ENCODE measurements around the gene FIGNL2. TPM values are rescaled to one million over a fixed set of nuclear protein-coding genes. Genes with fewer than 3 reads are reported as not detected.

Gene FIGNL2
- total and polyA plus RNA-seq, 2 of the 13 experiments (the other 11 are each of a cell fraction or from before 2014, with no cell fraction given), result 0.82 to 1.00 TPM

DNA sequence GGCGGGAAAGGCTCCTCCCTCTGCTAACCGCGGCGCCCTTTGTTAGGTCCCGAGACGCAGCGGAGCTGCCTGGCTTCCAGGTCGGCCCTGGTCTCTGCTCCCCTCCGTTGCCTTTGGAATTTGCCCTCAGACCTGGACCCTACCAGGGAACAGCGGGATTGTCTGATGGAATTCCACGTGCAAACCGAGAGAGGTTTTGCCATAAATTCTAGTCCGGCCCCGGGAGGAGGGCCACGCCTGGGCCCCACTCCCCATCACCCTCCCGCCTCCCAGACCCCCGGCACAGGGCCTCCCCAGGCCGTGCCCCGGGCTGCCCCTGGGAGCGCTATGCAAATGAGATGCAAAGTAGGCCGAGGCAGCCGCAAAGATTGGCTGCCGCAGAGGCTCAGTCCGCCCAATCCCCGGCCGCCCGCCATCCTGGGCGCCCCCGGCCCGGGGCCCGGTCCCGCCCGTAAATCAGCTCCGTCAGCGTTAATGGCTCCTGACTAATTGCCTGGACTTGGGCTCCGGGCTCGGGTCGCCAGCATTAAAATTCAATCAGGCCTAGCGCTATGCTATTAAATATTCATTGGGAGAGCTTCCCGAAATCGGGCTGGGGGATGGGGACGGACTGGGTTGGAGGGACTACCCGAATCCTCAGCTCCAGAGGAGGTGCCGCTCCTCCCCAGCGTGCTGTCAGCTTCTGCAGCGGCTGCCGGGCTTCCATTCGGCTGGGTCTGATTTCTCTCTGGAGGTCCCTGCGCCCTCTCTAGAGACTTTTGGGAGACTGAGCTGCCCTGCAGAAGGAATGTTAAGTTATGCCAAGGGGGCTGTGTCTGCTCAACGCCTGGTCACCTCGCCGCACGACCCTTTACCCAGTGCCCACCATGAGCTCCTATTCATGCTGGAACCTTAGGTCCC, 15.7 kb upstream of the FIGNL2 start (continued):
- TF ChIP-seq, protein P1, sequence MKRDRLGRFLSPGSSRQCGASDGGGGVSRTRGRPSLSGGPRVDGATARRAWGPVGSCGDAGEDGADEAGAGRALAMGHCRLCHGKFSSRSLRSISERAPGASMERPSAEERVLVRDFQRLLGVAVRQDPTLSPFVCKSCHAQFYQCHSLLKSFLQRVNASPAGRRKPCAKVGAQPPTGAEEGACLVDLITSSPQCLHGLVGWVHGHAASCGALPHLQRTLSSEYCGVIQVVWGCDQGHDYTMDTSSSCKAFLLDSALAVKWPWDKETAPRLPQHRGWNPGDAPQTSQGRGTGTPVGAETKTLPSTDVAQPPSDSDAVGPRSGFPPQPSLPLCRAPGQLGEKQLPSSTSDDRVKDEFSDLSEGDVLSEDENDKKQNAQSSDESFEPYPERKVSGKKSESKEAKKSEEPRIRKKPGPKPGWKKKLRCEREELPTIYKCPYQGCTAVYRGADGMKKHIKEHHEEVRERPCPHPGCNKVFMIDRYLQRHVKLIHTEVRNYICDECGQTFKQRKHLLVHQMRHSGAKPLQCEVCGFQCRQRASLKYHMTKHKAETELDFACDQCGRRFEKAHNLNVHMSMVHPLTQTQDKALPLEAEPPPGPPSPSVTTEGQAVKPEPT (CRISPR knock-in tag; IDR thresholded peaks at IDR 0.05; ENCODE audit: low read depth), result no peak
- TF ChIP-seq NR2C2 (CRISPR knock-in tag; IDR thresholded peaks at IDR 0.05; ENCODE audit: borderline replicate concordance) (0 out of 2 replicates have a peak, but pooled peaks have one; percentile 38), ZNF563 (CRISPR knock-in tag; IDR thresholded peaks at IDR 0.05) (no peak), IRF2 (CRISPR knock-in tag; IDR thresholded peaks at IDR 0.05) (no peak), ZNF776 (CRISPR knock-in tag; IDR thresholded peaks at IDR 0.05) (no peak), SAP130 (CRISPR knock-in tag; IDR thresholded peaks at IDR 0.05; ENCODE audit: low read depth) (0 out of 2 replicates have a peak, but pooled peaks have one; percentile 11), ZNF598 (CRISPR knock-in tag; IDR thresholded peaks at IDR 0.05; ENCODE audit: borderline replicate concordance) (no peak), EED (CRISPR knock-in tag; IDR thresholded peaks at IDR 0.05) (no peak), ZNF263 (CRISPR knock-in tag; IDR thresholded peaks at IDR 0.05) (no peak), ZMYM2 (CRISPR knock-in tag; IDR thresholded peaks at IDR 0.05) (peak; percentile 61; the same call in 1 of the 2 replicates), ZNF30 (CRISPR knock-in tag; IDR thresholded peaks at IDR 0.05) (no peak), ARNTL (CRISPR knock-in tag; IDR thresholded peaks at IDR 0.05) (peak; percentile 84), NCOA2 (CRISPR knock-in tag; IDR thresholded peaks at IDR 0.05) (no peak), ZNF773 (CRISPR knock-in tag; IDR thresholded peaks at IDR 0.05; ENCODE audit: borderline replicate concordance) (no peak), NCOR1 (IDR thresholded peaks at IDR 0.05; ENCODE audit: borderline replicate concordance, low read length) (0 out of 2 replicates have a peak, but pooled peaks have one; percentile 43), ISL2 (CRISPR knock-in tag; IDR thresholded peaks at IDR 0.05) (no peak), HIVEP1 (CRISPR knock-in tag; IDR thresholded peaks at IDR 0.05) (no peak), NKX3-1 (CRISPR knock-in tag; IDR thresholded peaks at IDR 0.05) (no peak), HDAC1 (CRISPR knock-in tag; IDR thresholded peaks at IDR 0.05) (peak; percentile 43)
- TF ChIP-seq, protein P2, sequence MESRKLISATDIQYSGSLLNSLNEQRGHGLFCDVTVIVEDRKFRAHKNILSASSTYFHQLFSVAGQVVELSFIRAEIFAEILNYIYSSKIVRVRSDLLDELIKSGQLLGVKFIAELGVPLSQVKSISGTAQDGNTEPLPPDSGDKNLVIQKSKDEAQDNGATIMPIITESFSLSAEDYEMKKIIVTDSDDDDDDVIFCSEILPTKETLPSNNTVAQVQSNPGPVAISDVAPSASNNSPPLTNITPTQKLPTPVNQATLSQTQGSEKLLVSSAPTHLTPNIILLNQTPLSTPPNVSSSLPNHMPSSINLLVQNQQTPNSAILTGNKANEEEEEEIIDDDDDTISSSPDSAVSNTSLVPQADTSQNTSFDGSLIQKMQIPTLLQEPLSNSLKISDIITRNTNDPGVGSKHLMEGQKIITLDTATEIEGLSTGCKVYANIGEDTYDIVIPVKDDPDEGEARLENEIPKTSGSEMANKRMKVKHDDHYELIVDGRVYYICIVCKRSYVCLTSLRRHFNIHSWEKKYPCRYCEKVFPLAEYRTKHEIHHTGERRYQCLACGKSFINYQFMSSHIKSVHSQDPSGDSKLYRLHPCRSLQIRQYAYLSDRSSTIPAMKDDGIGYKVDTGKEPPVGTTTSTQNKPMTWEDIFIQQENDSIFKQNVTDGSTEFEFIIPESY (CRISPR knock-in tag; IDR thresholded peaks at IDR 0.05), result no peak
- TF ChIP-seq, protein P3, sequence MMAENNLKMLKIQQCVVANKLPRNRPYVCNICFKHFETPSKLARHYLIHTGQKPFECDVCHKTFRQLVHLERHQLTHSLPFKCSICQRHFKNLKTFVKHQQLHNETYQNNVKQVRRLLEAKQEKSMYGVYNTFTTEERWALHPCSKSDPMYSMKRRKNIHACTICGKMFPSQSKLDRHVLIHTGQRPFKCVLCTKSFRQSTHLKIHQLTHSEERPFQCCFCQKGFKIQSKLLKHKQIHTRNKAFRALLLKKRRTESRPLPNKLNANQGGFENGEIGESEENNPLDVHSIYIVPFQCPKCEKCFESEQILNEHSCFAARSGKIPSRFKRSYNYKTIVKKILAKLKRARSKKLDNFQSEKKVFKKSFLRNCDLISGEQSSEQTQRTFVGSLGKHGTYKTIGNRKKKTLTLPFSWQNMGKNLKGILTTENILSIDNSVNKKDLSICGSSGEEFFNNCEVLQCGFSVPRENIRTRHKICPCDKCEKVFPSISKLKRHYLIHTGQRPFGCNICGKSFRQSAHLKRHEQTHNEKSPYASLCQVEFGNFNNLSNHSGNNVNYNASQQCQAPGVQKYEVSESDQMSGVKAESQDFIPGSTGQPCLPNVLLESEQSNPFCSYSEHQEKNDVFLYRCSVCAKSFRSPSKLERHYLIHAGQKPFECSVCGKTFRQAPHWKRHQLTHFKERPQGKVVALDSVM (CRISPR knock-in tag; IDR thresholded peaks at IDR 0.05), result no peak
- TF ChIP-seq, protein P4, sequence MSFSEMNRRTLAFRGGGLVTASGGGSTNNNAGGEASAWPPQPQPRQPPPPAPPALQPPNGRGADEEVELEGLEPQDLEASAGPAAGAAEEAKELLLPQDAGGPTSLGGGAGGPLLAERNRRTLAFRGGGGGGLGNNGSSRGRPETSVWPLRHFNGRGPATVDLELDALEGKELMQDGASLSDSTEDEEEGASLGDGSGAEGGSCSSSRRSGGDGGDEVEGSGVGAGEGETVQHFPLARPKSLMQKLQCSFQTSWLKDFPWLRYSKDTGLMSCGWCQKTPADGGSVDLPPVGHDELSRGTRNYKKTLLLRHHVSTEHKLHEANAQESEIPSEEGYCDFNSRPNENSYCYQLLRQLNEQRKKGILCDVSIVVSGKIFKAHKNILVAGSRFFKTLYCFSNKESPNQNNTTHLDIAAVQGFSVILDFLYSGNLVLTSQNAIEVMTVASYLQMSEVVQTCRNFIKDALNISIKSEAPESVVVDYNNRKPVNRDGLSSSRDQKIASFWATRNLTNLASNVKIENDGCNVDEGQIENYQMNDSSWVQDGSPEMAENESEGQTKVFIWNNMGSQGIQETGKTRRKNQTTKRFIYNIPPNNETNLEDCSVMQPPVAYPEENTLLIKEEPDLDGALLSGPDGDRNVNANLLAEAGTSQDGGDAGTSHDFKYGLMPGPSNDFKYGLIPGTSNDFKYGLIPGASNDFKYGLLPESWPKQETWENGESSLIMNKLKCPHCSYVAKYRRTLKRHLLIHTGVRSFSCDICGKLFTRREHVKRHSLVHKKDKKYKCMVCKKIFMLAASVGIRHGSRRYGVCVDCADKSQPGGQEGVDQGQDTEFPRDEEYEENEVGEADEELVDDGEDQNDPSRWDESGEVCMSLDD (CRISPR knock-in tag; IDR thresholded peaks at IDR 0.05; ENCODE audit: borderline replicate concordance), result no peak

Data from HepG2 (cell line).